Upper lobe of left lung (tissue), 4 donors: ENCODE measurements around the gene ST3GAL3.
"Not testable (repeated sequence)": the region's sequence is repeated elsewhere in the genome, so short reads cannot be mapped to it uniquely, and the experiment has no call there.

ENCODE experiments used
- CTCF ChIP-seq, 6 experiments: fragments of 450-650 bp in 4 of 6; fragments of 200-600 bp in 2 of 6; sonication (generic) in 2 of 6; IDR thresholded peaks; one replicate each; pipeline ENCODE4 v1.5.1; 2016 to 2019; ENCODE audit warnings: antibody characterized with exemption in 6 of 6
- EP300 ChIP-seq, 4 donors: sonication (generic); formaldehyde crosslinking; IDR thresholded peaks; one replicate each; pipeline ENCODE4 v1.5.1; 2017; ENCODE audit warnings: antibody characterized with exemption in 4 of 4, control low read depth in 2 of 4
- POLR2A ChIP-seq, 4 donors: fragments of 450-650 bp; IDR thresholded peaks; one replicate each; pipeline ENCODE4 v1.5.1; 2016 to 2017; ENCODE audit warnings: antibody characterized with exemption in 4 of 4, mild to moderate bottlenecking in 2 of 4
- POLR2AphosphoS5 ChIP-seq, 2 donors: sonication (generic); formaldehyde crosslinking; IDR thresholded peaks; one replicate each; pipeline ENCODE4 v1.5.1; 2017; ENCODE audit warnings: antibody characterized with exemption in 2 of 2

GRCh38 chr1:43777916-43778315 lies 70.6 kb downstream of the ST3GAL3 start:
- not testable (repeated sequence) for TF ChIP-seq CTCF, POLR2A, EP300, POLR2AphosphoS5 (IDR thresholded peaks at IDR 0.05)
